HG03064 (cell line): ENCODE measurements around the gene CRYBA2.

ENCODE experiments used
- ATAC-seq: cut with Tn5 transposase; IDR thresholded peaks from one replicate; pipeline ENCODE4 v1.9.1; 2021; ENCODE audit warnings: low read depth; ENCODE audit not compliant: unreplicated experiment

Gene CRYBA2

GRCh38 chr2:219024059-219024458, 30.8 kb upstream of the CRYBA2 start:
- no peak for ATAC-seq

DNA sequence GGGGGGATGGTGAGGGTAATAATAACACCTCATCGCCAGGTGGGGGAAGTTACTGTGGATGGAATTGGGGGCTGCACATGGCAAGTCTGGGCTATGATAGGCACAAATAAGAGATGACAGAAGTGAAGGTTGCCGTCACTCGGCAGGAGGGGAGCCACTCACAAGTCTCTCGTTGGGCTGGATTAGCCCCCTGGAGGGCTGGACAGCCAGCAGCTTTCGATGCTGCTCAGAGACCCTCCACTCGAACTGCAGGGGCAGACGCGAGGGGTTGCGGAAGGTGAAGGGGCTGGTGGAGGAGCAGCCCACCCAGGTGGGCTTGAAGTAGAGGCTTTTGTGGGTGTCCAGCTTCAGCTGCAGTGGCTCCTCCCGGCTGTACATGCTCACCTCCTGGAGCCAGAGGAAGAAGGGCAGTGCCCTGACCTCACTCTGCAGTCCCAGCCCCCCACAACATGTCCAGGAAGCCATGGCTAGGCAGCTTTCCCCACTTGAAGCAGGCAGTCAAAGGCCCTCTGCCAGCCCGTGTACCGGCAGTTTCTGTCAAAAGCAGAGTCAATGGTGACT, 29.9 kb upstream of the CRYBA2 start:
- no peak for ATAC-seq

DNA sequence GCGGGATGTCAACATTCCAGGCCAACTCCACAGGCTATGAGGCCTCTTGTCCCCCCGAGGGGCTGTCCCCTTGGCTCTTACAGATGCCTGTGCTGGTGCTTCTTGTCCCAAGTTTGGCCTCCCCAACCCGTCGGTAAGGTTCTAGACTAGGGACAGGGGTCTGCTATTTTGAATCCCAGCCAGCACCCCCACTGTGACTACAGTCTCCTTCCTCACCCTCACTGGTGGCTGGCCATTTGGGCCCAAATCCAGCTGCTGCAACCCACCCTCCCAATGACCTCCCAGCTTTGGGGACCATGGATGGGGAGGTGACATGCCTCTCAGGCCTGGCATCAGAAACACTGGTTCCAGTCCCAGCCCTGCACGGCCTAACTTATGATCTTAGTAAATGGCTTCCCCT, 29.4 kb upstream of the CRYBA2 start:
- ATAC-seq: no peak

DNA sequence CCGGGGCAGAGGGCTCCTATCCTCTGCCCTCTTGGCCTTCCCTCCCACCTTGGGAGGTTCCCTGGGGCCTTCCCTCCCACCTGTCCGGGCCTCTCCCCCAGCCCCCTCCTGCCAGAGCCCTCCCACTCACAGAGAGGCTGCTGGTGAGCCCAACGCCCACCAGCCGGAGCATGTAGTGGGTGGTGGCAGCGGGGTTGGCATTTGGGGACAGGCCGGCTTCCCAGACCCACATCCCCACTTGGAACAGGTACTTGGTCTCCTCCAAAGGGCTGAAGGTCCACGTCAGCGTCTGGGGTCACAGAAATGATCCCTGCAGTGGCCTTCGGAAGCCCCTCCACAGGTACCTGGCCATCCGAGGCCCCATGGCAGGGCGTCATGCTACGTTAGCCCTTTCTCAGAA, 28.8 kb upstream of the CRYBA2 start:
- ATAC-seq: no peak

- no peak for ATAC-seq
These were observed 28.4 kb upstream of the CRYBA2 start for GRCh38 chr2:219021591-219021990.

- no peak for ATAC-seq
These were observed 27.6 kb upstream of the CRYBA2 start for GRCh38 chr2:219020604-219021365.

DNA sequence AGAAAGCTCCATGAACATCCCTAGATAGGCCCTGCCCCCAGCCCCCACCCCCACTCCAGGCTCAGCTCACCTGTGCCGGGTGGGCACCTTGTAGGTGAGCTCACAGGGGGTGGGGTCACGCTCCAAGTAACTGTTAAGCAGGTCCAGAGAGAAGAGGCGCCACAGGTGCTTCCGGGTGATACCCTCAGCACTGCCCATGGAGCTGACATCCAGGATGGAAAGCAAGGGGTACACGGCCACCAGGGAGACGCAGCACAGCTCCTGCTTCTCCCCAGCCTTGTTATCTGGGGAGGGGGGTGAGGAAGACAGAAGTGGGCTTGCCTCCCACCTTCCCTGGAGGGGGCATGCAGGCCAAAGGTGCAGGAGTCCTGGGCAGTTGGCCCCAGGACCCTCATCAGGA, 26.2 kb upstream of the CRYBA2 start:
- no peak for ATAC-seq

DNA sequence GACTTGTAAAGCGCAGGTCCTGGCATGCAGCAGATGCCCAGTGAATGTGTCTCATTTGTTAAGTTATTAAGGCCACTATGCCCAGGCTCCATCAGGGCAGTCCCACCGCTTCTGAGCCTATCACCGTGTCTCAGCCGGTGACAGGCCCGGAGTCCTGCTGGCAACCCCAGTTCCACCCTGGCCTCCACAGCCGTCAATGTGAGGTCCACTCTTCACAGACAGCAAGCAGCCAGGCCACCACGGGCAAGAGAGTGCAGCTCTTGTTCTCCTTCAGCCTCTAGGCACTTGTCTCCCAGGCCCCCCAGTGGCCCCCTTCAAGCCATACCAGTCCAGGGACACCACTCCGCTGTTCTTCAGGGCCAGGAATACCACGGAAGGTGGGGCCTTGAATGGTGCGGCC, 25.5 kb upstream of the CRYBA2 start:
- ATAC-seq: no peak

DNA sequence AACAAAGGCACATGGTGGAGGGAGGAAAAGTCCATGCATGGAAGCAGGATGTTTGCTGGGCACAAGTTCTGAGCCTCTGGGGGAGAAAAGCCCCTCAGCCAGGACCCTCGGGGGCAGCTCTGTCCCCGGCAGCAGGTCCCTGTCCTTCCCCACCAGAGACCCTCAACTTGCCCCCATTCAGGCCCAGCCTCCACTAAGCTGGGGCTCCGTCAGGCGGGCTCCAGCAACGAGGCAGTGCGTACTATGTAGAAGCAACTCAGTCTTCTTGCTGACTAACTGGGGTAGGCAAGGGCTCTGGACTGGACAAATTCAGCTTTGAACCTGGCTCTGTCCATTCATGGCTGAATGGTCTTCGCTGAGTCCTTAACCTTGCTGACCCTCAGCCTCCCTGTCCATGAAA, 25.1 kb upstream of the CRYBA2 start:
- no peak for ATAC-seq

GRCh38 chr2:219017201-219017931, 24.1 kb upstream of the CRYBA2 start:
- no peak for ATAC-seq

DNA sequence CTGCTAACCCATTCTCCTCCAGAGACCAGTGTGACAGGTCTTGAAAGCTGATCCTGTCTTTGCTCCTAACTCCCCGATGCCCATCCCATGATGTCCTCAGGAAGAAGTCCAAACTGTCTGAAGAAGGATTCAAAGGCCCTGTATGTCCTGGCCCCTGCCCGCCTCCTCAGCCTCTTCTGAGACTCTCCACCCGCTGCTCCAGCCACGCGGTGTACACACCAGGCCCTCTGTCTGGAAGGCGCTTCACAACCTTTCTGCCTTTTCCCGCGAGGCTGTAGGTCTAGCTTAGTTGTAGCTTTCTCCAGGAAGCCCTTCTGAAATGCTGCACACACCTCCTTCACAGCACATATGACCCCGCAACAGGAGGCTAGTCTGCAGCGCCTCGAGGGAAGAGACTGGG, 23.5 kb upstream of the CRYBA2 start:
- ATAC-seq: no peak

- no peak for ATAC-seq
These were observed 17.7 kb upstream of the CRYBA2 start for GRCh38 chr2:219010873-219011272.

- no peak for ATAC-seq
These were observed 17.0 kb upstream of the CRYBA2 start for GRCh38 chr2:219010162-219010756.

DNA sequence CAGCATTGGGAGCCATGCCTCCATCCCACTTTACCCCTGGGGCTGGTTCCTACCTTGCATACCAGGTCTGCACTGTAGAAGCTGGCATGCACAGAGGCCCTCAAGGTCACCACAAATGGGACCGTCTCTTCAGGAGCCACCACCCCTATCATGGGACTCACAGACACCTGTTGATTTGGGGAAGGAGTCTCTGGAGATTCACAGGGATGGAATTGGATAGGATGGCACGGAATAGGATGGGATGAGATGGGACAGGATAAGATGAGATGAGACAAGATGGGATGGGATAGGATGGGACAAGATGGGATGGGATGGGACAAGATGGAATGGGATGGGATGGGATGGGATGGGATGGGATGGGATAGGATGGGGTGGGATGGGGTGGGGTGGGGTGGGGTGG, 16.1 kb upstream of the CRYBA2 start:
- no peak for ATAC-seq

- ATAC-seq: no peak
These were observed 10.8 kb upstream of the CRYBA2 start for GRCh38 chr2:219003979-219004378.

GRCh38 chr2:219003267-219003634, 10.0 kb upstream of the CRYBA2 start:
- no peak for ATAC-seq

GRCh38 chr2:219002395-219003266, 9.4 kb upstream of the CRYBA2 start:
- no peak for ATAC-seq

DNA sequence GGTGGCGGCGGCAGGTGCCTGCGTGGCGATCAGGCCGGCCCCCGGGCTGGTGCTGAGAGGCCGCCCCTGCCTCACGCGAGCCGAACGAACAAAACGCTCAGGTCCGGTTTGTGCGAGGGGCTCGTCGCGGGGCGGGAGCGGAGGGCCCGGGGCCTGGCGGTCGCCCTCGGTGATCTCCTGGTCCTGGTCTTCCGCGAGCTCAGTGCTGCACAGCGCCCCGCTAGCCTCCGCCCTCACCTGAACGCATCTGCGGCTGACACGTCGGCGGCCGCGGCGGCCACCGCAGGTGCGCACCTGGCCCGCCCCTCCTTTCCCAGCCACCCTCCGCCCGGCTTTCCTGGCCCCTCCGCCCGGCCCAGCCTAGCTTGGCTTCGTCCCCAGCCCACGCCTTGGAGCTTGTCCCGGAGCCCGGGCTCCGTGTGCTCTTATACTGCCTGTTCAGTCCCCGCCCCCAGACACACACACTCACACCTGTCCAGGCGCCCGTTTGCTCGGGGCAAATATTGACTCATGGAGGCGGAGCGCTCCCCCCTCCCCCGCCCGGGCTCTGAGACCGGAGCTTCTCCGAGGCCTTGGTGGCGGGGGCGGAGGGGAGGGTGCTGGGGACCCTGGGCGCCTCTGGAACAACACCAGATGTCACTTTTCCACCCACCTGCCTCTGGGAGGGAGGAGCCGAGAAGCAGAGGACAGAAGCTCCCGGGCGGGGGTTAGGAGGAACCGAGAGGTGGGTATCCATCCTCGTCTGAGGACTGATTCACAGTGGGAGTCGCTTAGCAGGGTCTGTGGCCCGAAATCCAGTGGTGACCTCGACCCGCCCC, 8.6 kb upstream of the CRYBA2 start:
- ATAC-seq: no peak

DNA sequence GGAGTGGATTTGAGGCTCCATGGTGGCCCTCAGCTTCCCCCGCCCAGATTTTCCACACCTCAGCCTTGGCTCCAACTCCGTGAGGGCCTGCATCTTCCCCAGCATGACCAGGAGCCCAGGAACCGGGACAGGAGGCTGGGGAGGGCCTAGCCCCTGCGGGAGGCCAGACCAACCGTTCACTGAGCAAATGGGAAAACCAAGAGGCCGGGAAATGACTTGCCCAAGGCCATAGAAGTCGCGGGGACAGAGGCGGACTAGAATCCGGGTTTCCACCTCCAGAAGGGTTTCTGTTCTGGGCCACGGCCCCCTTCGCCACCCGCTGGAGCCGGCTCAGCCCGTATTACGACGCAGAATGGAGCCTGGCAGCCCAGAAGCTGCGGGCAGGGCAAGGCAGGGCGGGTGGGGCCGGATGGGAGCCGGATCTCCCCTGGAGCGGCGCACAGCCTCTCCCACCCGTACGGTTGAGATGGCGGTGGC, 7.9 kb upstream of the CRYBA2 start:
- ATAC-seq: no peak

DNA sequence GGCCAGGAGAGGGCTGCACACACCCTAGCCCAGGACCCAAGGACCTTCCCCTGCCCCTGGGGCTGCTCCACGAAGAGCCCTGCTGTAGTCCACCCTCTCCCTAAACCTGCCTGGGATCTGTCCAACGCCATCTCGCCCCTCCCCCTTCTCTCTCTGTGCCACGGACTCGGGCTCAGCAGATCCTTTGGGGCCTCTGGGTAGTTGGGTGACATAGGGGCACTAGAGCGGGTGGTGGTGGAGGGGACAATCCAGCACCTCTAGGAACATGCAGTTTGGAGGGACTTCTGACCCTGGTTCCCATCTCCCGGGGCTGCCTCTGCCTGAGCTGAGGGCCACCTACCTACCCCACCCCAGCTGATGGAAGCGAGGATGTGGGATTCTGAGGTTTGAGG, 7.3 kb upstream of the CRYBA2 start:
- no peak for ATAC-seq
